Tibial artery (tissue), 4 donors: ENCODE measurements around the gene ALS2.

ENCODE experiments used
- DNase-seq, 2 donors: peaks; one replicate each; pipeline ENCODE4 v3.0.0-alpha.2; 2019
- H3K27ac ChIP-seq, 2 donors: fragments of 200-600 bp; sonication (generic) in 1 of 2; 1 replicate in 1 of 2; 2 replicates in 1 of 2; pipeline ENCODE4 v1.5.1; 2018 to 2019; ENCODE audit warnings: mild to moderate bottlenecking in 1 of 2
- H3K27me3 ChIP-seq, 2 donors: fragments of 200-600 bp; sonication (generic) in 1 of 2; one replicate each; pipeline versions ENCODE4 v1.5.1 to v1.6.0; 2016 to 2019
- H3K36me3 ChIP-seq, 3 donors: fragments of 200-600 bp; sonication (generic) in 2 of 3; one replicate each; pipeline ENCODE4 v1.5.1; 2016 to 2019; ENCODE audit warnings: mild to moderate bottlenecking in 2 of 3
- H3K4me1 ChIP-seq, 4 donors: fragments of 200-600 bp; sonication (generic) in 2 of 4; 1 replicate in 3 of 4; 2 replicates in 1 of 4; pipeline ENCODE4 v1.5.1; 2016 to 2019
- H3K4me3 ChIP-seq, 2 donors: fragments of 200-600 bp; sonication (generic) in 1 of 2; 1 replicate in 1 of 2; 2 replicates in 1 of 2; pipeline ENCODE4 v1.5.1; 2018 to 2019; ENCODE audit warnings: mild to moderate bottlenecking in 2 of 2
- H3K9me3 ChIP-seq, 3 donors: fragments of 200-600 bp; sonication (generic) in 1 of 3; one replicate each; pipeline ENCODE4 v1.5.1; 2016 to 2019
- CTCF ChIP-seq, 2 experiments: fragments of 200-600 bp in 1 of 2; fragments of 450-650 bp in 1 of 2; IDR thresholded peaks; one replicate each; pipeline ENCODE4 v1.5.1; 2017 to 2019; ENCODE audit warnings: antibody characterized with exemption in 2 of 2, mild to moderate bottlenecking in 1 of 2, moderate library complexity in 1 of 2
- intact Hi-C: fragments of 100-400 bp; cut with DNase I; formaldehyde crosslinking; loops from one replicate; pipeline ENCODE4 v1.15.0; 2023; ENCODE audit warnings: low total_unique reads

ALS2 gene

GRCh38 chr2:201780674-201781493, at the start of gene ALS2:
TSS of gene ALS2 (minus strand) at chr2:201780933. CDS start at chr2:201768885, 12,048 bp downstream.
- no peaks in the 10 kb centered on the region for H3K27me3 ChIP-seq
- H3K4me1 ChIP-seq: peaks cover 0 to 18% (median 14%) of the 10 kb centered on the region in 4 donors
- intact Hi-C loops: no loop called here
- no peaks in the 10 kb centered on the region for H3K36me3 ChIP-seq
- peak; percentile 96 to 98 for DNase-seq
- H3K4me3 ChIP-seq: peak within 1 kb of the TSS; percentile 97 to 99
- H3K27ac ChIP-seq: peak within 1 kb of the TSS; percentile 96
- no peak for TF ChIP-seq CTCF (IDR thresholded peaks at IDR 0.05)
- H3K9me3 ChIP-seq: no peaks in the 10 kb centered on the region

GRCh38 chr2:201828220-201828619, 47.5 kb upstream of the ALS2 start:
- H3K4me1 ChIP-seq: peaks cover 0 to 16% (median 6%) of the 10 kb centered on the region in 4 donors
- no peaks in the 10 kb centered on the region for H3K36me3 ChIP-seq
- no peak for DNase-seq
- no peak overlapping the region for H3K27ac ChIP-seq
- H3K4me3 ChIP-seq: no peak overlapping the region
- intact Hi-C loops: no loop called here
- no peaks in the 10 kb centered on the region for H3K27me3 ChIP-seq
- no peak for TF ChIP-seq CTCF (IDR thresholded peaks at IDR 0.05)
- no peaks in the 10 kb centered on the region for H3K9me3 ChIP-seq

GRCh38 chr2:201827621-201828020, 46.9 kb upstream of the ALS2 start:
- H3K36me3 ChIP-seq: no peaks in the 10 kb centered on the region
- DNase-seq: no peak
- H3K4me1 ChIP-seq: peaks cover 0 to 22% (median 9%) of the 10 kb centered on the region in 4 donors
- H3K9me3 ChIP-seq: no peaks in the 10 kb centered on the region
- no peak overlapping the region for H3K27ac ChIP-seq
- intact Hi-C loops: no loop called here
- no peak for TF ChIP-seq CTCF (IDR thresholded peaks at IDR 0.05)
- no peaks in the 10 kb centered on the region for H3K27me3 ChIP-seq
- H3K4me3 ChIP-seq: no peak overlapping the region

- Histone ChIP-seq H3K27ac (no peak overlapping the region), H3K4me1 (peaks cover 0 to 34% (median 5%) of the 10 kb centered on the region in 4 donors), H3K9me3 (no peaks in the 10 kb centered on the region), H3K4me3 (no peak overlapping the region), H3K36me3 (no peaks in the 10 kb centered on the region), H3K27me3 (no peaks in the 10 kb centered on the region)
- DNase-seq: no peak
- intact Hi-C loops: no loop called here
- TF ChIP-seq CTCF (IDR thresholded peaks at IDR 0.05): no peak
Measured at GRCh38 chr2:201824212-201824611, 43.5 kb upstream of the ALS2 start.

DNA sequence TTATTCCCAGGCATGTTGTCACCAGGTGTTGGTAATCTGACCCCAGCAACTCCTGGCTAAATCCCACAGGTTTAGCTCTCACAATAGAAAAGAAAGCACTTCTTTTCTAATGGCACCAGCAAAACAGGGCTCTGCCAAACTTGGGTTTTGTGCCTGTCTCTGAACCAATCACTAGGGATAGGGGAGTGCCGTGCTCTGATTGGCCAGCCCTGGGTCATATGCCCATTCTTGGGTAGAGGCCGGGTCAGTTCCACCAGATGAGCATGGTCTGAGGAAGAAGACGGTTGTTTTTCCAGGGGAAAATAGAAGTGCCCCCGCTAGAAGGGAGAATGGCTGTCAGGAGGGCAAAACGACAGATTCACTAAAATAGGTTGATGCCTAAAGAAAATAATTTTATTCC, 40.3 kb upstream of the ALS2 start:
- DNase-seq: no peak
- no peaks in the 10 kb centered on the region for H3K27me3 ChIP-seq
- H3K4me3 ChIP-seq: no peak overlapping the region
- H3K27ac ChIP-seq: no peak overlapping the region
- no peaks in the 10 kb centered on the region for H3K36me3 ChIP-seq
- H3K9me3 ChIP-seq: no peaks in the 10 kb centered on the region
- intact Hi-C loops: no loop called here
- TF ChIP-seq CTCF (IDR thresholded peaks at IDR 0.05): no peak
- peaks cover 0 to 34% (median 5%) of the 10 kb centered on the region in 4 donors for H3K4me1 ChIP-seq
